Immature natural killer cell (primary cell): ENCODE results near the gene ZNF439. TPM values are rescaled to one million over a fixed set of nuclear protein-coding genes. Genes with fewer than 3 reads are reported as not detected.
"Not testable (repeated sequence)": the region's sequence is repeated elsewhere in the genome, so short reads cannot be mapped to it uniquely, and the experiment has no call there.

Source experiments
- DNase-seq, 3 donors: peaks; one replicate each; pipeline ENCODE4 v3.0.0; 2022; ENCODE audit warnings: mixed read lengths in 1 of 3
- H3K27ac Mint-ChIP-seq, 6 donors: one replicate each; pipeline ENCODE4 v1.8.0; 2020; ENCODE audit warnings: mixed read lengths in 6 of 6, mild to moderate bottlenecking in 5 of 6, inconsistent platforms in 4 of 6, moderate library complexity in 3 of 6
- H3K27me3 Mint-ChIP-seq, 3 donors: one replicate each; pipeline ENCODE4 v1.8.0; 2020 to 2021; ENCODE audit warnings: low read depth in 3 of 3, mild to moderate bottlenecking in 3 of 3, mixed read lengths in 3 of 3, moderate library complexity in 3 of 3, inconsistent platforms in 1 of 3
- H3K36me3 Mint-ChIP-seq, 3 donors: one replicate each; pipeline ENCODE4 v1.8.0; 2020; ENCODE audit warnings: mixed read lengths in 3 of 3, inconsistent platforms in 2 of 3, mild to moderate bottlenecking in 2 of 3
- H3K4me1 Mint-ChIP-seq, 2 donors: one replicate each; pipeline ENCODE4 v1.8.0; 2020; ENCODE audit warnings: inconsistent platforms in 2 of 2, mild to moderate bottlenecking in 2 of 2, mixed read lengths in 2 of 2, moderate library complexity in 1 of 2
- H3K4me3 Mint-ChIP-seq, 5 donors: one replicate each; pipeline ENCODE4 v1.8.0; 2020; ENCODE audit warnings: mild to moderate bottlenecking in 5 of 5, mixed read lengths in 5 of 5, inconsistent platforms in 3 of 5, moderate library complexity in 3 of 5
- H3K9me3 Mint-ChIP-seq, 6 donors: one replicate each; pipeline ENCODE4 v1.8.0; 2020; ENCODE audit warnings: mild to moderate bottlenecking in 6 of 6, mixed read lengths in 6 of 6, inconsistent platforms in 4 of 6, moderate library complexity in 3 of 6
- polyA plus RNA-seq, 3 donors: library from polyadenylated mRNA; unstranded; fragments of 300-500 nt; fragmentation: Illumina TruSeq; gene quantifications; one replicate each; pipeline ENCODE4 v1.2.3, GENCODE V29; 2021

The ZNF439 gene
- polyA plus RNA-seq, 3 donors from 2014 or later, result 2.0 to 2.7 TPM; not detected in 1

DNA sequence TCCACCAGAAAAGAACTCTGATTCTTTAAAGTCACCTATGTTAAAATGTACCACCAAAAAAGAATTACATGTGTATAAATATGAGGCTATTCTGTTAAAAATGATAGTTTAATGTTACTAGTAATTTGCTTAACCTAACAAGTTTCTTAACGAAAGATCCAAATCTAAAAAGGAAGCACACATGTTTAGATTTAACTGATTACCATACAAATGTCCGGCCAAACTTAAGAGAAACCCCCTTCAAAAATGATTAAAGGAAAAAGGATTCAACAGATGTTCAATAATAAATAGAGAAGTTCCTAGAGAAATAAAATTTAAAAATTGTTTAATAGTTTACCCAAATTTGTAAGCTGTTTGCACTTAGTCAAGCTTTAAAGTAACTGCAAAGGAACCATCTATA, 34.1 kb downstream of the ZNF439 start:
- DNase-seq, result no peak
- no peaks in the 10 kb centered on the region for H3K9me3 Mint-ChIP-seq
- H3K27me3 Mint-ChIP-seq, result peaks cover 0 to 5% (median 0%) of the 10 kb centered on the region in 3 donors
- H3K4me1 Mint-ChIP-seq, result peaks cover 7 to 14% of the 10 kb centered on the region in 2 donors
- H3K36me3 Mint-ChIP-seq, result no peaks in the 10 kb centered on the region
- no peak overlapping the region for H3K27ac Mint-ChIP-seq
- no peak overlapping the region for H3K4me3 Mint-ChIP-seq

DNA sequence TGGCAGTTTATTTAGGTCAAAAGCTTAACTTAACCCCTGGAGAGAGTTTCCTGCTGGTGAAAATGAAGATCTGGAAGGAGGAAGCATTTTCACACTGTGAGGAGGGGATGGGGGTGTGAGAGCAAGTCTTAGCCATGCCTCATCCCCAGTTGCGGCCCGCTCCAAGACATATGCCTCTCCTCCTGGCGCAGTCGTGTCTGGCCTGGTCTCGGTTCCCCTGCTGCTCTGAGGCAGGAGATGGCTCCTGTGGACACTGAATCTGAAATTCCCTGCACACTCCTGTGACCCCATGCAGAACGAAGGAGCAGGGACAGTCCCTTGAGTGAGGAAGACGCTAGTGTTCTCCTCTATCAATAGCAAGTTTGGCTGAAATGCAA, 38.7 kb downstream of the ZNF439 start:
- H3K4me3 Mint-ChIP-seq, result peak overlapping the region; percentile 89 to 94 (median 92)
- H3K4me1 Mint-ChIP-seq, result peaks cover 22 to 32% of the 10 kb centered on the region in 2 donors
- no peaks in the 10 kb centered on the region for H3K9me3 Mint-ChIP-seq
- peaks cover 0 to 5% (median 0%) of the 10 kb centered on the region in 3 donors for H3K27me3 Mint-ChIP-seq
- peak overlapping the region; percentile 72 to 88 (median 86) for H3K27ac Mint-ChIP-seq
- no peaks in the 10 kb centered on the region for H3K36me3 Mint-ChIP-seq
- DNase-seq, result no peak

DNA sequence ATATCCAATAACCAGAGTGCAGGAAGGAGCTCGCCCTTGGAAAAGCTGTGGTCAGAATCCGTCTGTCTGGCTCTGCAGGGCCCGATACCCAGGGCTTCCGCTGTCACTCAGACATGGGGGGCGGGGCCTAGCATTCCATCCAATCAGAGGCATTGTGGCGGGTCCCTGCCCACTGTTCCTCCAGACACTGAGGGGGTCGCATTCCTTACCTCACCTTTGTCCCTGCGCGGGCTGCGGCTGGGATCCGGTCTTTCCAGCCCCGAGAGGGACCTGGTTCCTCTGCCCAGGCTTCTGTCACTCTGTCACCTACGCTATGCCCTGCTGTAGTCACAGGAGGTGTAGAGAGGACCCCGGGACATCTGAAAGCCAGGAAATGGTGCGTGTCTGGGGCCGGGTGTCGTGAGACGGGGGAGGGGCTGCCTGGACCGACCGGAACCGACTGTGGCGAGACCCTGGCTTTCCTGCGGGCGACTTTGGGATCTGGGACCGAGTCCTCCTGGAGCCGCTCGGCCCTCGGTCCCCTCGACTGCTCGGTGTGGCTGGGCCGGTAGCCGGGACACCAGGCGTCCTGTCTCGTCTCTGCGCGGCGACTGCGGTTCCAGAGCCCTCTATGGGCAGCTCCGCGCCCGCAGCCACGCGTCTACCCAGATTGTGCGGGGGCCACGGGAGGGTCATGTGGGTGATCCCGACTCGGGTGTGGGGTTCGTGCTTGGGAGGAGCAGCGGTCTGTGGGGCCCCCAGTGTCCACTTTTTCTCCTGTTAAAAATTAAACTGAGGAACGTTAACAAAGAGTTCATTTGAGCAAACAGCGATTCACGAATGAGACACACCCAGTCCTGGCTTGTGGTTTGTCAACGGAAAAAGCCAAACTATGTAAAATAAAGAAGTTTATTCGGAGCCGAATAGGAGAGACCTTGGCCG, 39.3 kb downstream of the ZNF439 start, which contains the start of gene ZNF69:
Gene ZNF69, plus strand, starts transcription at position 172 of the 921 bp plus-strand sequence. Its CDS starts 142 bp downstream, at position 314.
- peak within 1 kb of the TSS; percentile 89 to 94 (median 92) for H3K4me3 Mint-ChIP-seq
- peak within 1 kb of the TSS; percentile 72 to 88 (median 86) for H3K27ac Mint-ChIP-seq
- peak; percentile 57 to 65 (median 65) for DNase-seq
- H3K9me3 Mint-ChIP-seq, result no peaks in the 10 kb centered on the region
- H3K27me3 Mint-ChIP-seq, result peaks cover 0 to 5% (median 0%) of the 10 kb centered on the region in 3 donors
- H3K36me3 Mint-ChIP-seq, result no peaks in the 10 kb centered on the region
- peaks cover 22 to 32% of the 10 kb centered on the region in 2 donors for H3K4me1 Mint-ChIP-seq

DNA sequence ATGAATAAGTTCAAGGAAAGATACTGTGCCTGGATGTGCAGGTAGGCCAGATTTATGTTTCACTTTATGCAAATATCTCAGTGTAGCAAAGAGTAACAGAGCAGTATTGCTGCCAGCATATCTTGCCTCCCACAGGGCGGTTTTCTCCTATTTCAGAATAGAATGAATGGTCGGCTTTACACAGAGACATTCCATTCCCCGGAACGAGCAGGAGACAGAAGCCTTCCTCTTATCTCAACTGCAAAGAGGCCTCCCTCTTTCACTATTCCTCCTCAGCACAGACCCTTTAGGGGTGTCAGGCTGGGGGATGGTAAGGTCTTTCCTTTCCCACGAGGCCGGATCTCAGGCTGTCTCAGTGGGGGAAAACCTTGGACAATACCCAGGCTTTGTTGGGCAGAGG, 41.4 kb downstream of the ZNF439 start:
- not testable (repeated sequence) for DNase-seq, H3K27me3 Mint-ChIP-seq, H3K36me3 Mint-ChIP-seq, H3K9me3 Mint-ChIP-seq, H3K27ac Mint-ChIP-seq
- H3K4me1 Mint-ChIP-seq, result peaks cover 22 to 35% of the 10 kb centered on the region in 2 donors
- H3K4me3 Mint-ChIP-seq, result peak overlapping the region in 4 of 5 donors; percentile 18 to 58 (median 35)

DNA sequence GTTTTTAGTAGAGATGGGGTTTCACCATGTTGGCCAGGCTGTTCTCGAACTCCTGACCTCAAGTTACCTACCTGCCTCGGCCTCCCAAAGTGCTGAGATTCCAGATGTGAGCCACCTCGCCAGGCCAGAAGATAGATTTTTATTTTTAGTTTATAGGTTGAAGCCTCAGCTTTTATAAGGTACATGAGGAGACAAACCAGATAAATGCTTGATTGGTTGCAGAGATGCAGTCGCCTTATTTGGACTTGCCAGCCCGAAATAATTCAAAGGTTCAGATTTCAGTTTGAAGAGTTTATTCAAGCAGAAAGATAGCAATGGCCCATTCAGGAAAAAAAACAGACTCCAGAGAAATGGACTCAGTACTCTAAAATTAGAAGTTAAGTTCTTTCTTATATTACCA, 42.1 kb downstream of the ZNF439 start:
- H3K4me3 Mint-ChIP-seq, result no peak overlapping the region
- H3K36me3 Mint-ChIP-seq, result peaks cover 5 to 6% (median 5%) of the 10 kb centered on the region in 3 donors
- peak overlapping the region in 1 of 6 donors; percentile 61 for H3K27ac Mint-ChIP-seq
- peaks cover 0 to 5% (median 0%) of the 10 kb centered on the region in 3 donors for H3K27me3 Mint-ChIP-seq
- H3K4me1 Mint-ChIP-seq, result peaks cover 26 to 42% of the 10 kb centered on the region in 2 donors
- peaks cover 0 to 2% (median 0%) of the 10 kb centered on the region in 6 donors for H3K9me3 Mint-ChIP-seq
- no peak for DNase-seq

DNA sequence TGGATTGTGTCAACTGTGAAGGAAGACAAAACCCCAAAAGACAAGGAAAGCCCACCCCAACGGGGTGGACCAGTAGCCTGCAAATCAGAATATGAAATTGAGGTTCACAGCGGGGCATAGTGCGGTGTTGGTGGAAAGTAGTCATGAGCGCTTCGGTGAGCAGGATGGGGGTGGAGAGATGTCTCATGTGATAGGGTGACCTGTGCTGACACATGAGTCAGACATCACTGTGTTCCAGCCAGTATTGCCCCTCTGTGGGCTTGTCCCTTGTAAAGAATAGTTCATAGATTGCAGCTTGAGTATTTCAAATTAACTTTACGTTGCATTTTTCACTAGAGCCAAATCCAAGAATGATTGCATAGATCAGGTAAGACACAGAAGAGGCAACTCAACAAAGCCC, 46.3 kb downstream of the ZNF439 start:
- Mint-ChIP-seq H3K9me3 (peaks cover 0 to 7% (median 3%) of the 10 kb centered on the region in 6 donors), H3K36me3 (peaks cover 5 to 15% (median 5%) of the 10 kb centered on the region in 3 donors), H3K4me1 (peaks cover 5 to 11% of the 10 kb centered on the region in 2 donors), H3K4me3 (no peak overlapping the region), H3K27me3 (no peaks in the 10 kb centered on the region), H3K27ac (no peak overlapping the region)
- DNase-seq, result no peak

DNA sequence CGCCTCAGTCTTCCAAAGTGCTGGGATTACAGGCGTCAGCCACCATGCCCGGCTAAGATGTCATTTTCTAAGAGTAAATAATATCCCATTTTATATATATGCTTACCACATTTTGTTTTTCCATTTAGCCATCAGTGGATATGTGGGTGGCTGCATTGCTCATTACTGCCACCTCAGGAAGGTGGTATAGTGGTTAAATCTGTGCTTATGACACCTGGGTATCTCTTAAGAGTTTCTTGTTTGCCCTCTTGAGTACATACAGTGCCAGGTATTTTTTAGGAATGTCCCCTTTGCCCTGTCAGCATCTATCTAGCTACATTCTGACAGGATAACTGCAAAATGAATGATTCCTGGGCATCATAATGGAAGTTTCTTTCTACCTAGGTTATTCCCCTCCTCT, 53.7 kb downstream of the ZNF439 start:
- peaks cover 31 to 57% (median 48%) of the 10 kb centered on the region in 3 donors for H3K36me3 Mint-ChIP-seq
- H3K27ac Mint-ChIP-seq, result no peak overlapping the region
- H3K4me1 Mint-ChIP-seq, result no peaks in the 10 kb centered on the region
- peaks cover 22 to 69% (median 50%) of the 10 kb centered on the region in 6 donors for H3K9me3 Mint-ChIP-seq
- no peak overlapping the region for H3K4me3 Mint-ChIP-seq
- H3K27me3 Mint-ChIP-seq, result no peaks in the 10 kb centered on the region
- DNase-seq, result no peak

DNA sequence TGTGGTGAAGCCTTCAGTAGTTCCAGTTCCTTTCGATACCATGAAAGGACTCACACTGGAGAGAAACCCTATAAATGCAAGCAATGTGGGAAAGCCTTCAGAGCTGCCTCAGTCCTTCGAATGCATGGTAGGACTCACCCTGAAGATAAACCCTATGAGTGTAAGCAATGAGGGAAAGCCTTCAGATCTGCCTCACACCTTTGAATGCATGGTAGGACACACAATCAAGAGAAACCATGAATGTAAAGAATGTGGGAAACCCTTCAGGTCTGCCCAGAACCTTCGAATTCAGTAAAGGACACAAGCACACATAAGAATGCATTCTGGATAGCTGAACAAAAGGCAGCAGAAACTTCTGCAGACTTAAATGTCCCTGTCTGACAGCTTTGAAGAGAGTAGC, 57.4 kb downstream of the ZNF439 start:
- DNase-seq, result no peak
- peaks cover 41 to 88% (median 78%) of the 10 kb centered on the region in 6 donors for H3K9me3 Mint-ChIP-seq
- peaks cover 34 to 54% (median 49%) of the 10 kb centered on the region in 3 donors for H3K36me3 Mint-ChIP-seq
- no peak overlapping the region for H3K27ac Mint-ChIP-seq
- peaks cover 0 to 2% (median 0%) of the 10 kb centered on the region in 3 donors for H3K27me3 Mint-ChIP-seq
- H3K4me1 Mint-ChIP-seq, result no peaks in the 10 kb centered on the region
- H3K4me3 Mint-ChIP-seq, result no peak overlapping the region

DNA sequence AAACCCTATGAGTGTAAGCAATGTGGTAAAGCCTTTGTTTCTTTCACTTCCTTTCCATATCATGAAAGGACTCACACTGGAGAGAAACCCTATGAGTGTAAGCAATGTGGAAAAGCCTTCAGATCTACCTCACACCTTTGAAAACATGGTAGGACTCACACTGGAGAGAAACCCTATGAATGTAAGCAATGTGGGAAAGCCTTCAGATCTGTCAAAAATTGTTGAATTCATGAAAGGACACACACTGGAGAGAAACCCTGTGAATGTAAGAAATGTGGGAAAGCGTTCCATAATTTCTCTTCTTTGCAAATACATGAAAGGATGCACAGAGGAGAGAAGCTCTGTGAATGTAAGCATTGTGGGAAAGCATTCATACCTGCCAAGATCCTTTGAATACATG, 63.4 kb downstream of the ZNF439 start:
- Mint-ChIP-seq H3K9me3 (peaks cover 47 to 70% (median 63%) of the 10 kb centered on the region in 6 donors), H3K36me3 (peaks cover 9 to 20% (median 10%) of the 10 kb centered on the region in 3 donors)
- DNase-seq, H3K4me1 Mint-ChIP-seq, H3K4me3 Mint-ChIP-seq, H3K27me3 Mint-ChIP-seq, H3K27ac Mint-ChIP-seq: not testable (repeated sequence)

DNA sequence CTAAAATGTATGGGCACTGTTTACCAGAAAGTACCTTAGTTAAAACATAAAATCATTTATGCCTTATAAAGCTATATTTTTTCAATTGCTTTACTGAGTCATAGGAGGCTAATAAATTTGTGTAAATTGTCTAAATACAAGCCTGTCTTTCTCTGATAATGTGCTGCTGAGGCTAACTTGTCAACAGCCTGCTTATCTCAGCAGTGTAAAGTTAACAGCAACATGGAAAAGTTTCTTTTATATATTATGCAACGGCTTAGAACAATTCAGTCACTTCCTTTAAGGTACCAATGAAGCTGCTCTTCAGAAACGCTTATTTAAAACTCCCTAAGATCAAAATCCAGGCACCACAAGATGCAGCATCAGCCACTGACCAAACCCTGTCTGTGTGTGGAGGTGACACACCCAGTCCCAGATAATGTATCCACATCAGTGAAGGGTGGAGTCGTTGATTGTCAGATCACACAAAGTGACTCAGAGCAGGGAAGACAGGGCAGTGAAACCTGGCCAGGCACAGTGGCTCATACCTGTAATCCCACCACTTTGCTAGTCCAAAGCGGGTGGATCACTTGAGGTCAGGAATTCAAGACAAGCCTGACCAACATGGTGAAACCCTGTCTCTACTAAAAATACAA, 66.0 kb downstream of the ZNF439 start:
- not testable (repeated sequence) for H3K27ac Mint-ChIP-seq, H3K4me3 Mint-ChIP-seq, DNase-seq, H3K27me3 Mint-ChIP-seq, H3K4me1 Mint-ChIP-seq, H3K36me3 Mint-ChIP-seq
- peaks cover 25 to 44% (median 37%) of the 10 kb centered on the region in 6 donors for H3K9me3 Mint-ChIP-seq

Other genes starting within 250 kb of the ZNF439 start
- gene ZNF823, start 109.8 kb upstream of the ZNF439 start, polyA plus RNA-seq, result 1 to 10 TPM; 1.7 to 5.0 (median 2.4) TPM
- gene ZNF441, start 81.7 kb upstream of the ZNF439 start, polyA plus RNA-seq, result 1 to 10 TPM in 2 of 3 donors, under 1 TPM in 1; 0.14 to 7.9 (median 5.2) TPM
- gene ZNF491, start 50.2 kb upstream of the ZNF439 start, polyA plus RNA-seq, result 1 to 10 TPM in 1 of 3 donors, not detected in 2; 1.1 TPM
- gene ZNF440, start 34.5 kb upstream of the ZNF439 start, polyA plus RNA-seq, result 1 to 10 TPM in 2 of 3 donors, under 1 TPM in 1; 0.34 to 4.5 (median 2.4) TPM
- 1 to 10 TPM in 2 of 3 donors, not detected in 1; 2.4 to 3.3 TPM for gene ZNF69, start 39.1 kb downstream of the ZNF439 start, polyA plus RNA-seq
- 1 to 10 TPM; 1.3 to 3.0 (median 2.4) TPM for gene ZNF700, start 76.4 kb downstream of the ZNF439 start, polyA plus RNA-seq
- gene ZNF763, start 116.3 kb downstream of the ZNF439 start, polyA plus RNA-seq, result 1 to 10 TPM in 2 of 3 donors, under 1 TPM in 1; 0.91 to 5.3 (median 2.9) TPM
- 1 to 10 TPM; 4.5 to 6.5 (median 5.4) TPM for gene ZNF433, start 187.0 kb downstream of the ZNF439 start, polyA plus RNA-seq
- gene ZNF878, start 204.2 kb downstream of the ZNF439 start, polyA plus RNA-seq, result not detected
- 1 to 10 TPM in 2 of 3 donors, under 1 TPM in 1; 0.13 to 2.8 (median 2.6) TPM for gene ZNF844, start 216.0 kb downstream of the ZNF439 start, polyA plus RNA-seq